Neural cell (in vitro differentiated cells): ENCODE results near the gene CWC25. TPM values are rescaled to one million over a fixed set of nuclear protein-coding genes. Genes with fewer than 3 reads are reported as not detected.
A peak's percentile ranks its signal among the peaks of the same experiment; 100 is the strongest.

Experiments
- H2AFZ ChIP-seq: fragments of 200-600, 300-800 bp; sonication (generic), shearing (Covaris generic); 2 replicates; pipeline ENCODE4 v1.6.0; 2014; ENCODE audit warnings: low read depth, mild to moderate bottlenecking, antibody characterized with exemption, low read length, moderate library complexity
- H3F3A ChIP-seq: fragments of 200-600 bp; shearing (Covaris generic); 2 replicates; pipeline ENCODE4 v1.6.1; 2016; ENCODE audit warnings: mild to moderate bottlenecking, moderate library complexity, mixed read lengths, antibody characterized with exemption, low read length; ENCODE audit not compliant: insufficient read depth, poor library complexity, severe bottlenecking
- H3K27ac ChIP-seq: fragments of 200-600, 300-800 bp; sonication (generic), shearing (Covaris generic); 2 replicates; pipeline ENCODE4 v1.5.1; 2014; ENCODE audit warnings: mild to moderate bottlenecking, low read length, moderate library complexity
- H3K27me3 ChIP-seq: fragments of 300-800, 200-600 bp; sonication (generic), shearing (Covaris generic); 2 replicates; pipeline ENCODE4 v1.6.0; 2014; ENCODE audit warnings: mild to moderate bottlenecking, low read depth, low read length, moderate library complexity; ENCODE audit not compliant: insufficient read depth
- H3K36me3 ChIP-seq: fragments of 300-800, 200-600 bp; sonication (generic), shearing (Covaris generic); 2 replicates; pipeline ENCODE4 v1.5.1; 2014; ENCODE audit warnings: mild to moderate bottlenecking, antibody characterized with exemption, low read length, moderate library complexity; ENCODE audit not compliant: insufficient read depth
- H3K4me2 ChIP-seq: fragments of 300-800, 200-600 bp; sonication (generic), shearing (Covaris generic); 2 replicates; pipeline ENCODE4 v1.6.0; 2014; ENCODE audit warnings: mild to moderate bottlenecking, low read length
- H3K4me3 ChIP-seq: fragments of 300-800, 200-600 bp; sonication (generic), shearing (Covaris generic); 2 replicates; pipeline ENCODE4 v1.5.1; 2014; ENCODE audit warnings: mild to moderate bottlenecking, low read length, moderate library complexity
- H3K79me2 ChIP-seq: fragments of 200-600 bp; shearing (Covaris generic); replicated peaks from 2 replicates; pipeline ENCODE4 v1.6.0; 2014; ENCODE audit warnings: mild to moderate bottlenecking, low read length, moderate library complexity; ENCODE audit not compliant: insufficient read depth
- H3K9ac ChIP-seq: fragments of 300-800, 200-600 bp; sonication (generic), shearing (Covaris generic); 2 replicates; pipeline ENCODE4 v1.6.1; 2016; ENCODE audit warnings: mild to moderate bottlenecking, low read length, mixed read lengths
- H3K9me2 ChIP-seq: fragments of 200-600 bp; shearing (Covaris generic); 2 replicates; pipeline ENCODE4 v1.6.1; 2016; ENCODE audit warnings: mild to moderate bottlenecking, low read length, mixed read lengths; ENCODE audit not compliant: insufficient read depth
- H3K9me3 ChIP-seq: fragments of 200-600, 300-800 bp; sonication (generic), shearing (Covaris generic); 2 replicates; pipeline ENCODE4 v1.6.1; 2016; ENCODE audit warnings: mild to moderate bottlenecking, mixed run types, low read length, moderate library complexity, mixed read lengths
- H4K20me1 ChIP-seq: fragments of 200-600 bp; shearing (Covaris generic); 2 replicates; pipeline ENCODE4 v1.6.1; 2016; ENCODE audit warnings: mild to moderate bottlenecking, mixed run types; ENCODE audit not compliant: insufficient read depth
- EP300 ChIP-seq: fragments of 450-650 bp; conservative IDR thresholded peaks from 2 replicates; pipeline ENCODE4 v1.6.1; 2014; ENCODE audit warnings: antibody characterized with exemption, mild to moderate bottlenecking, moderate library complexity; ENCODE audit not compliant: poor library complexity, severe bottlenecking
- EZH2 ChIP-seq: fragments of 200-600, 300-800 bp; shearing (Covaris generic), sonication (generic); IDR thresholded peaks from 2 replicates; pipeline ENCODE4 v1.6.1; 2014; ENCODE audit warnings: antibody characterized with exemption, low read length, borderline replicate concordance, mild to moderate bottlenecking; ENCODE audit not compliant: insufficient read depth, poor library complexity, severe bottlenecking
- MXI1 ChIP-seq: fragments of 450-650 bp; conservative IDR thresholded peaks from 2 replicates; pipeline ENCODE4 v1.6.1; 2014; ENCODE audit warnings: antibody characterized with exemption, mild to moderate bottlenecking; ENCODE audit not compliant: poor library complexity, severe bottlenecking
- POLR2AphosphoS5 ChIP-seq: IDR thresholded peaks from 2 replicates; pipeline ENCODE4 v1.6.1; 2012
- RAD21 ChIP-seq: fragments of 450-650 bp; conservative IDR thresholded peaks from 2 replicates; pipeline ENCODE4 v1.6.1; 2014; ENCODE audit warnings: antibody characterized with exemption, mild to moderate bottlenecking, moderate library complexity
- SMC3 ChIP-seq: fragments of 450-650 bp; conservative IDR thresholded peaks from 2 replicates; pipeline ENCODE4 v1.6.1; 2014; ENCODE audit warnings: antibody characterized with exemption, mild to moderate bottlenecking, moderate library complexity; ENCODE audit not compliant: poor library complexity
- TAF1 ChIP-seq: IDR thresholded peaks from 2 replicates; pipeline ENCODE4 v1.6.1; 2012; ENCODE audit warnings: low read depth
- polyA minus RNA-seq: library from RNA; depleted of rRNA, polyadenylated mRNA; stranded (reverse); fragments of >200 nt; gene quantifications from 2 replicates; pipeline ENCODE4 v1.2.3, GENCODE V29; 2014
- polyA plus RNA-seq: library from polyadenylated mRNA; depleted of rRNA; stranded (reverse); fragments of >200 nt; gene quantifications from 2 replicates; pipeline ENCODE4 v1.2.3, GENCODE V29; 2014
- TF ChIP-seq, protein P1 (sequence below): IDR thresholded peaks from 2 replicates; pipeline ENCODE4 v1.6.1; 2012; ENCODE audit warnings: borderline replicate concordance
- TF ChIP-seq, protein P2 (sequence below): fragments of 450-650 bp; IDR thresholded peaks from 2 replicates; pipeline ENCODE4 v1.5.1; 2014; ENCODE audit warnings: antibody characterized with exemption, mild to moderate bottlenecking, moderate library complexity; ENCODE audit not compliant: poor library complexity, severe bottlenecking

CWC25 gene
- polyA plus RNA-seq: 15.4 and 18.4 TPM in 2 replicates
- polyA minus RNA-seq: 13.1 and 15.3 TPM in 2 replicates

DNA sequence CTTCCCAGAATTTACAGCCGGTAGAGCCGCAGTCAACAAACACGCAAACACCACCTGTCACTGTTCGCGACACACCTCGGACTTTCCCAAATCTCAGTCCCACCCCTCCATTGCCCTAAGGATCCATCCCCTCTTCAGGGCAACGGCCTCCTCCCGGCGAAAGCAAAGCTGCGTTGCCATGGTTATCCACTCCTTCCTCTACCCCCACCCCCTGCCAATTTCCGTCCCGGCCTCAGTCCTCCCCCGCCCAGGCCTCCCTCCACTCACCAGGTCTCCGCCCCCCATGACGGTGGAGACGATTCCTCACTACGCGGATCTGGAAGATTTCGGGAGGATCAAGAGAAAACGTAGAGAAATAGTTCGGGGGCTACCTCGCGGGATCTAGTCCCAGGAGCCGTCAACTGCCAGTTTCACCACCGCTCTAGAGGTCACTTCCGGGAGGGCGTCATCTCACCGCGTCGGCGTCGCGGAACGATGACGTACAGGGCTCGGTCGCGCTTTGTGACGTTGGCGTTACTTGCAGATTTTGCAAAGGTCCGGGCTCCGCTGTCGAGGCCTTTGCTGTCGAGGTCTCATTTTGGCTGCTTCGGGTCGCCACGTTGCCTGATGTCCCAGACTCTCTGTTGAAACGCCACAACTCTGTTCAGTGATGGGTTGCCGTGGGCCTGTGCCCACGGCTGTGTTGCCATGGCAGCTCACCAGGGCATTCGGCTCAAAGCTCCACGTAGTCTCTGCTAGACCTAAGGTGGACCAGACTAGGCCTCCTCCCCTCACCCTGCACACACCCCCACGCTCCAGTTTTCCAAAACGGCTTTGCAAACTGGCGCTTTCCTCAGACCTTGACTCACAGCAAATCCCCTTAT is at the start of gene CWC25:
Gene CWC25, minus strand, starts transcription at position 423 of the 863 bp plus-strand sequence. Its CDS starts 138 bp downstream, at position 285.
- peak within 1 kb of the TSS; percentile 99 for H3K4me2 ChIP-seq
- peaks cover 17% of the 10 kb centered on the region for H3K79me2 ChIP-seq
- H3K27ac ChIP-seq: peak within 1 kb of the TSS; percentile 94
- no peaks in the 10 kb centered on the region for H3F3A ChIP-seq
- H3K9me3 ChIP-seq: no peaks in the 10 kb centered on the region
- no peaks in the 10 kb centered on the region for H4K20me1 ChIP-seq
- no peaks in the 10 kb centered on the region for H3K9me2 ChIP-seq
- H3K27me3 ChIP-seq: no peaks in the 10 kb centered on the region
- no peaks in the 10 kb centered on the region for H3K36me3 ChIP-seq
- H3K4me3 ChIP-seq: peak within 1 kb of the TSS; percentile 86
- TF ChIP-seq MXI1 (peak; percentile 75), SMC3 (no peak), POLR2AphosphoS5 (peak; percentile 97), TAF1 (peak; percentile 62), RAD21 (no peak), EP300 (peak; percentile 89), EZH2 (no peak)
- TF ChIP-seq, protein P1, sequence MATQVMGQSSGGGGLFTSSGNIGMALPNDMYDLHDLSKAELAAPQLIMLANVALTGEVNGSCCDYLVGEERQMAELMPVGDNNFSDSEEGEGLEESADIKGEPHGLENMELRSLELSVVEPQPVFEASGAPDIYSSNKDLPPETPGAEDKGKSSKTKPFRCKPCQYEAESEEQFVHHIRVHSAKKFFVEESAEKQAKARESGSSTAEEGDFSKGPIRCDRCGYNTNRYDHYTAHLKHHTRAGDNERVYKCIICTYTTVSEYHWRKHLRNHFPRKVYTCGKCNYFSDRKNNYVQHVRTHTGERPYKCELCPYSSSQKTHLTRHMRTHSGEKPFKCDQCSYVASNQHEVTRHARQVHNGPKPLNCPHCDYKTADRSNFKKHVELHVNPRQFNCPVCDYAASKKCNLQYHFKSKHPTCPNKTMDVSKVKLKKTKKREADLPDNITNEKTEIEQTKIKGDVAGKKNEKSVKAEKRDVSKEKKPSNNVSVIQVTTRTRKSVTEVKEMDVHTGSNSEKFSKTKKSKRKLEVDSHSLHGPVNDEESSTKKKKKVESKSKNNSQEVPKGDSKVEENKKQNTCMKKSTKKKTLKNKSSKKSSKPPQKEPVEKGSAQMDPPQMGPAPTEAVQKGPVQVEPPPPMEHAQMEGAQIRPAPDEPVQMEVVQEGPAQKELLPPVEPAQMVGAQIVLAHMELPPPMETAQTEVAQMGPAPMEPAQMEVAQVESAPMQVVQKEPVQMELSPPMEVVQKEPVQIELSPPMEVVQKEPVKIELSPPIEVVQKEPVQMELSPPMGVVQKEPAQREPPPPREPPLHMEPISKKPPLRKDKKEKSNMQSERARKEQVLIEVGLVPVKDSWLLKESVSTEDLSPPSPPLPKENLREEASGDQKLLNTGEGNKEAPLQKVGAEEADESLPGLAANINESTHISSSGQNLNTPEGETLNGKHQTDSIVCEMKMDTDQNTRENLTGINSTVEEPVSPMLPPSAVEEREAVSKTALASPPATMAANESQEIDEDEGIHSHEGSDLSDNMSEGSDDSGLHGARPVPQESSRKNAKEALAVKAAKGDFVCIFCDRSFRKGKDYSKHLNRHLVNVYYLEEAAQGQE: peak; percentile 50
- TF ChIP-seq, protein P2, sequence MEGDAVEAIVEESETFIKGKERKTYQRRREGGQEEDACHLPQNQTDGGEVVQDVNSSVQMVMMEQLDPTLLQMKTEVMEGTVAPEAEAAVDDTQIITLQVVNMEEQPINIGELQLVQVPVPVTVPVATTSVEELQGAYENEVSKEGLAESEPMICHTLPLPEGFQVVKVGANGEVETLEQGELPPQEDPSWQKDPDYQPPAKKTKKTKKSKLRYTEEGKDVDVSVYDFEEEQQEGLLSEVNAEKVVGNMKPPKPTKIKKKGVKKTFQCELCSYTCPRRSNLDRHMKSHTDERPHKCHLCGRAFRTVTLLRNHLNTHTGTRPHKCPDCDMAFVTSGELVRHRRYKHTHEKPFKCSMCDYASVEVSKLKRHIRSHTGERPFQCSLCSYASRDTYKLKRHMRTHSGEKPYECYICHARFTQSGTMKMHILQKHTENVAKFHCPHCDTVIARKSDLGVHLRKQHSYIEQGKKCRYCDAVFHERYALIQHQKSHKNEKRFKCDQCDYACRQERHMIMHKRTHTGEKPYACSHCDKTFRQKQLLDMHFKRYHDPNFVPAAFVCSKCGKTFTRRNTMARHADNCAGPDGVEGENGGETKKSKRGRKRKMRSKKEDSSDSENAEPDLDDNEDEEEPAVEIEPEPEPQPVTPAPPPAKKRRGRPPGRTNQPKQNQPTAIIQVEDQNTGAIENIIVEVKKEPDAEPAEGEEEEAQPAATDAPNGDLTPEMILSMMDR: peak; percentile 8
- H2AFZ ChIP-seq: peak within 1 kb of the TSS; percentile 90
- peak within 1 kb of the TSS; percentile 85 for H3K9ac ChIP-seq

DNA sequence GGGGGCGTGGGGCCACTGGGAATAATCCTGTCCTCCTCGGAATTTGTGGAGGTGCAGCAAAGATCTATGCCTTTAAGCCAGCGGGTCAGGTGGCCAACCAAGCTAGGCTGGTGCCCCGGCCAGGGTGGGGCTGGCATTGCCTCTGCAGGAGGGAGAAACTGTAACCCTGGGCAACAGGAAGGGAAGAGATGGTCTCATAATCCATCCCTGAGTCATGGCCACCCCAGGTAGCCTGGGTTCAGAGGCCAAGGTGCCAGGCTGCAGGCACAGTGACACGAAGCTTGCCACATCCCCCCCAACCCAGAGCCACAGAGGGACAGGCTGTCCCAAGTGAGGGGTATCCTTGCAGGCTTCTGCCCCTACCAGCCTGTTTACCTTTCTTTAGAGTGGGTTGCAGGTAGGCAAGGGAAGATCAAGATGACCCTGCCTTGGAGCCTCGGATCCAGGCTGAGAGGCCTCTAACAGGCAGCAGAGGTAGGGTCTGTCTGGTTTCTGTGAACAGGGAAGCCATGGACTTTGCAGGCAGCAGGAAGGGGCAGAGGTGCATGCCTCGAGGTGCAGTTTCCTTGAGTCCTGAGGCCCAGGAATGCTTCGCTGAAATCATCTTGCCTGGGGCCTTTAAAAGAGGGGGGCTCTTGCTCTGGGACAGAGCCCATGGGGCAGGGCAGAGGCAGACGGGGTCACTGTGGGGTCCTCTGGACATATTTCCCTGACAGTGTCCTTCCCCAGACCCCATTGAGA is 48.7 kb upstream of the CWC25 start:
- H3K27me3 ChIP-seq: no peaks in the 10 kb centered on the region
- no peak overlapping the region for H2AFZ ChIP-seq
- peak overlapping the region; percentile 43 for H3K4me3 ChIP-seq
- no peak overlapping the region for H3K4me2 ChIP-seq
- H3K9me2 ChIP-seq: no peaks in the 10 kb centered on the region
- peaks cover 4% of the 10 kb centered on the region for H4K20me1 ChIP-seq
- no peak for TF ChIP-seq POLR2AphosphoS5
- TF ChIP-seq, protein P1: no peak
- no peak for TF ChIP-seq MXI1
- no peak for TF ChIP-seq TAF1
- no peak for TF ChIP-seq SMC3
- no peak for TF ChIP-seq EP300
- no peak for TF ChIP-seq RAD21
- H3K27ac ChIP-seq: no peak overlapping the region
- no peaks in the 10 kb centered on the region for H3F3A ChIP-seq
- H3K9ac ChIP-seq: no peak overlapping the region
- peaks cover 61% of the 10 kb centered on the region for H3K79me2 ChIP-seq
- no peaks in the 10 kb centered on the region for H3K36me3 ChIP-seq
- H3K9me3 ChIP-seq: no peaks in the 10 kb centered on the region
